Ascending aorta (tissue), 2 donors: Measurements from ENCODE around the gene ISYNA1. TPM values are rescaled to one million over a fixed set of nuclear protein-coding genes. Genes with fewer than 3 reads are reported as not detected.

Source experiments
- DNase-seq, 2 donors: peaks; one replicate each; pipeline ENCODE4 v3.0.0-alpha.2; 2019; ENCODE audit warnings: low spot score in 2 of 2
- H3K27ac ChIP-seq, 2 donors: fragments of 200-600 bp; sonication (generic); one replicate each; pipeline ENCODE4 v1.5.1; 2016 to 2017; ENCODE audit warnings: mild to moderate bottlenecking in 1 of 2
- H3K27me3 ChIP-seq: fragments of 200-600 bp; sonication (generic); one replicate; pipeline ENCODE4 v1.5.1; 2017
- H3K36me3 ChIP-seq, 2 donors: fragments of 200-600 bp; sonication (generic); one replicate each; pipeline ENCODE4 v1.5.1; 2016
- H3K4me1 ChIP-seq, 2 donors: fragments of 200-600 bp; sonication (generic); one replicate each; pipeline ENCODE4 v1.5.1; 2016 to 2017; ENCODE audit warnings: mild to moderate bottlenecking in 1 of 2
- H3K4me3 ChIP-seq, 2 donors: fragments of 200-600 bp; sonication (generic); one replicate each; pipeline ENCODE4 v1.5.1; 2016 to 2017; ENCODE audit warnings: mild to moderate bottlenecking in 1 of 2
- H3K9me3 ChIP-seq, 2 donors: fragments of 200-600 bp; sonication (generic); one replicate each; pipeline ENCODE4 v1.5.1; 2016
- intact Hi-C: fragments of 100-400 bp; cut with DNase I; formaldehyde crosslinking; loops from one replicate; pipeline ENCODE4 v1.15.1; 2023
- total RNA-seq: library from RNA; depleted of rRNA; stranded (reverse); fragments of >200 nt; gene quantifications from one replicate; pipeline ENCODE4 v1.1.0, GENCODE V29; 2016
- TF ChIP-seq, protein P1 (sequence below), 3 experiments: fragments of 200-600 bp in 2 of 3; fragments of 450-650 bp in 1 of 3; sonication (generic) in 2 of 3; IDR thresholded peaks; one replicate each; pipeline ENCODE4 v1.5.1; 2016 to 2019; ENCODE audit warnings: antibody characterized with exemption in 3 of 3, mild to moderate bottlenecking in 1 of 3, moderate library complexity in 1 of 3

ISYNA1 gene
- total RNA-seq, 1 donor from 2014 or later, result 93.1 TPM

DNA sequence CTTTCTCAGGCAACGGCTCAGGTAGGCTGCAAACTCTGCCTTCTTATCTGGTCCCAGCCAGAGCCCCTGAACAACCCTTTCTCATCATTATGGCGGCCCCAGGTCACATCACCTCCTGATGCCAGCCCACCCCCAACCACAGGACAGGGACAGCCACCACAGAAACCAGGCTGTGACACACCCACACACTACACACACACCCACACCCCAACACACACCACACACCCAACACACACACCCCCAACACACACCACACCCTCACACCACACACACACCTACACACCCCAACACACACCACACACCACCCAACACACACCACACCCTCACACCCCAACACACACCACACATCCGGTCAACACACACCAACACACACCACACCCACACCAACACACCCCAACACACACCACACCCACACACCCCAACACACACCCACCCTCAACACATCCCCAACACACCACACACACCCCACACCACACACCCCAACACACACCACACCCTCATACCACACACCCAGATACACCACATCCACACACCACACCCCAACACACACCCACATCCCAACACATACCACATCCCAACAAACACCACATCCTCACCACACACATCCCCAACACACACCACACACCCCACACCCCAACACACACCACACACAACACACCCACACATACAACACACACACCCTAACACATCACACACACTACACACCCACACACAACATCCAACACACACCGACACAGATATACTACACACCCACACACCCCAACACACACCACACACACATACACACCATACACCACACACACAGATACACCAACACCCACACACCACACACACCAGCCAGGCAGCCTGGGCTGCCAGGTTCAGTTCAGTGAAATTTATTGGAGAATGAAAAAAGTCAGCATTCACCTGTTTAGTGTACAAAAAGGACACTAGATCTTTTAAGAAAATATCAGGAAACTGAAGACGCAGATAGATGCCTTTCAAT lies 4.2 kb upstream of the ISYNA1 start:
- Histone ChIP-seq H3K27me3 (no peaks in the 10 kb centered on the region), H3K4me1 (peaks cover 7 to 21% of the 10 kb centered on the region in 2 donors), H3K4me3 (no peak overlapping the region), H3K9me3 (no peaks in the 10 kb centered on the region), H3K36me3 (peaks cover 34 to 43% of the 10 kb centered on the region in 2 donors), H3K27ac (no peak overlapping the region)
- intact Hi-C loops, result no loop called here
- DNase-seq, result no peak
- TF ChIP-seq, protein P1, sequence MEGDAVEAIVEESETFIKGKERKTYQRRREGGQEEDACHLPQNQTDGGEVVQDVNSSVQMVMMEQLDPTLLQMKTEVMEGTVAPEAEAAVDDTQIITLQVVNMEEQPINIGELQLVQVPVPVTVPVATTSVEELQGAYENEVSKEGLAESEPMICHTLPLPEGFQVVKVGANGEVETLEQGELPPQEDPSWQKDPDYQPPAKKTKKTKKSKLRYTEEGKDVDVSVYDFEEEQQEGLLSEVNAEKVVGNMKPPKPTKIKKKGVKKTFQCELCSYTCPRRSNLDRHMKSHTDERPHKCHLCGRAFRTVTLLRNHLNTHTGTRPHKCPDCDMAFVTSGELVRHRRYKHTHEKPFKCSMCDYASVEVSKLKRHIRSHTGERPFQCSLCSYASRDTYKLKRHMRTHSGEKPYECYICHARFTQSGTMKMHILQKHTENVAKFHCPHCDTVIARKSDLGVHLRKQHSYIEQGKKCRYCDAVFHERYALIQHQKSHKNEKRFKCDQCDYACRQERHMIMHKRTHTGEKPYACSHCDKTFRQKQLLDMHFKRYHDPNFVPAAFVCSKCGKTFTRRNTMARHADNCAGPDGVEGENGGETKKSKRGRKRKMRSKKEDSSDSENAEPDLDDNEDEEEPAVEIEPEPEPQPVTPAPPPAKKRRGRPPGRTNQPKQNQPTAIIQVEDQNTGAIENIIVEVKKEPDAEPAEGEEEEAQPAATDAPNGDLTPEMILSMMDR (IDR thresholded peaks at IDR 0.05), result no peak

DNA sequence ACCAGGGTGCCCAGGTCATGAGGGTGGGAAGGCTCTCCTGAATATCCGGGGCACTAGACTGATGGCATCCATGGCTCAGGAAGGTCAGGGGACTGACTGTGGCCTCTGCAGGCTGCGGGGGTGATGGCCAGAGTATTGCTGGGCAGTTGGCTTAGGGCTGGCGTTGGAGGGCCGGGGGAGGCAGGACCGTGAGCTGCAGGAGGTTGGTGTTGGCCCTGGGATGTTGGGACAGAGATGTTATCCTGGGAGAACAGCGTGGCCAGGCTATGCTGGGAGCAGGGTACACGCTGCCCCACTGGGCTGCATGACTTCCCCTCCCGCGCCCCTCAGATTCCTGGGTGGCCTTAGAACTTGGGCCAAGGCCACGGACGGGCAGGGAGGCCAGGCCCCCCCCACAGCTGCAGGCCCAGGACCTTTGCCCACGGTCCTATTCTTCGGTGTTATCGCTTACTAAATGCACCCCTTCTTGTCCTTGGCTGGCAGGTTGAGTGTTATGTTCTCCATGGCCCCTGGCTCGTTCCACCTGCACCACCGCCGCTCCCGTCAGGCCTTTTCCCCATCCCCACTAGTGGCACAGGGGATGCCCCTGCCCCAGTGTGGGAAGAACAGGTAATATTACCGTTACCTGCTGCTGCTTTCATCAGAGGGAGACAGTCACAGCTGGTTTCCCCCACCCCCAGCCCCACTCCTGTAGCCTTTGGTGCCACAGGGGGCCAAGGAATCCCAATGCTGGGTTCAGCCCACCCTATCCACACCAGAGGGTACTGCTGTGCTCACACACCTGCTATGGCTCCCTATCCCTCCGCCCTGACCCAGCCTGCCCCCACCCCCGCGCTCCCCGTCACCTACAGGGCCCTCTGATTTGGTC lies 3.2 kb upstream of the ISYNA1 start:
- Histone ChIP-seq H3K4me1 (peaks cover 12 to 27% of the 10 kb centered on the region in 2 donors), H3K4me3 (no peak overlapping the region), H3K27me3 (no peaks in the 10 kb centered on the region), H3K9me3 (no peaks in the 10 kb centered on the region), H3K36me3 (peaks cover 25 to 34% of the 10 kb centered on the region in 2 donors), H3K27ac (peak overlapping the region in 1 of 2 donors; percentile 9)
- no peak for DNase-seq
- intact Hi-C loops, result no loop called here
- TF ChIP-seq, protein P1 (IDR thresholded peaks at IDR 0.05), result no peak

DNA sequence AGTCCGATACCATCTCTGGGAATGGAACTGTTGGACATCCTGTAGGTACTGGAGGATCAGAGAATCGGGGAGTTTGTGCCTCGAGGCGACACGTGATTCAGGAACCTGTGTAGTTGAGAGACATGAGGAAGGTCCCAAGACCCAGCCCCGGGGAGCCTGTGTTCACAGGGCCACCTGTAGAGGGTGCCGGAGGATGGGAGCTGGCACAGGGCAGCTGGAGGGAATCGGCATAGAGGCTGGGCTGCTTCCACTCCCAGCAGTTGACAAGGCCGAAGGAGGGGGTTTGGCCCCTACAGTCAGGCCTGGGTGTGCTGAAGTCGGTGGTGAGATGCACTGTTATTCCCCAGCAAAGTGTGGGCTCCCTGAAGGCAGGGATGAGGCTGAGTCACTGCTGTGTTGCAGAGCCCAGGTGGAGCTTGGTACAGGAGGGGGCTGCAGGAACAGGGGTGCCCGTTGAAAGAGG lies 2.5 kb upstream of the ISYNA1 start:
- Histone ChIP-seq H3K4me3 (no peak overlapping the region), H3K27ac (peak overlapping the region in 1 of 2 donors; percentile 9), H3K27me3 (no peaks in the 10 kb centered on the region), H3K36me3 (peaks cover 20 to 34% of the 10 kb centered on the region in 2 donors), H3K9me3 (no peaks in the 10 kb centered on the region), H3K4me1 (peaks cover 12 to 27% of the 10 kb centered on the region in 2 donors)
- TF ChIP-seq, protein P1 (IDR thresholded peaks at IDR 0.05), result no peak
- no peak for DNase-seq
- intact Hi-C loops, result no loop called here

DNA sequence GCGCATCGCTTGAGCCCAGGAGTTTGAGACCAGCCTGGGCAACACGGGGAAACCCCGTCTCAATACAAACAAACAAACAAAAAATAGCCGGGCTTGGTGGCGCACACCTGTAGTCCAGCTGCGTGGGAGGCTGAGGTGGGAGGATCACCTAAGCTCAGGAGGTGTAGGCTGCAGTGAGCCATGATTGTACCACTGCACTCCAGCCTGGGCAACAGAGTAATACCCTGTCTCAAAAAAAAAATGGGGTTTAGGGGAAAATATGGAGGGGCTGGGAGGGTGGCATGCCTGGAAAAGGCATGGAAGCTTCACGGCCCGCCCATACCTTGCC lies 1.9 kb upstream of the ISYNA1 start:
- TF ChIP-seq, protein P1 (IDR thresholded peaks at IDR 0.05), result no peak
- H3K27ac ChIP-seq, result peak overlapping the region in 1 of 2 donors; percentile 86

DNA sequence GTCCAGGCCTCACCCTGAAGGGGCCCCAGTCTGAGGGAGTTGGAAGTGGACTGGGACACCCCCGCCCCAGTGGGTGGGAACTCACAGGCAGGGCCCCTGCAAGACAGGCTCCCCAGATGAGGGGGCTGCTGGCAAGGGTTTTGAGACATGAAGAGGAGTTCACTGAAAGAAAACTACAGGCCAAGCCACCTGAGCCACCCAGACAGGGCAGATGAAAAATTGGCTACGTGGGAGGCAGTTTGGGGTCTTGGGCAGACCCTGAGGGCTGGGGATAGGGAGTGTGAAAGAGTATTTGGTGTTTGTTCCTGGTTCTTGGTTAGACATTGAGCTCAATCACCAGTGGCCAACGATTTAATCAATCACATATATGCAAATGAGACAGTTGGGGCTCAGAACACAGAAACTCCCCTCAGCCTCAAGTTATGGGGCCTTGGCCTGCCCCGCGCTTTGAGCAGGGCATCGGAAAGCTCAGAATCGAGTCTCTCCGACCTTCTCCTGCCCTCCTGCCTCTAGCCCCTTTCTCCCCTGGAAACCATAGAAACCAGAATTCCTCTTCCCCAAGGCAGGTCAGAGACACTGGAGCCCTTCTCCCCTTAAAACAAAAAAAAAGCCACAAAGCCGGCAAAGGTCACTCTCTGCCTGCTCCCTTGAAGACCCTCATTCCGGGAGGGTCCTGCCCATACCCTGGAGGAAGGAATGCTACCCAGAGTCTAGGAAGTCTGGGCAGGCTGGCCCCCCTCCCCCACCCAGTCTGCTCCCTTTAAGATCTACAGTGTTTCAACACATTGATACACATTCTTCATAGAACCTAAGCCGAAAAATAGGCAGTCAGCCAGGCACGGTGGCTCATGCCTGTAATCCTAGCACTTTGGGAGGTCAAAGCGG lies 1.3 kb upstream of the ISYNA1 start:
- intact Hi-C loops, result no loop called here
- H3K4me3 ChIP-seq, result peak overlapping the region in 1 of 2 donors; percentile 73
- DNase-seq, result no peak
- TF ChIP-seq, protein P1 (IDR thresholded peaks at IDR 0.05), result no peak
- peaks cover 12 to 27% of the 10 kb centered on the region in 2 donors for H3K4me1 ChIP-seq
- H3K27me3 ChIP-seq, result no peaks in the 10 kb centered on the region
- no peaks in the 10 kb centered on the region for H3K9me3 ChIP-seq
- H3K36me3 ChIP-seq, result peaks cover 9 to 28% of the 10 kb centered on the region in 2 donors
- H3K27ac ChIP-seq, result peak overlapping the region; percentile 84 to 86

More for the DNA sequence above, 1.9 kb upstream of the ISYNA1 start:
- no peaks in the 10 kb centered on the region for H3K27me3 ChIP-seq
- H3K9me3 ChIP-seq, result no peaks in the 10 kb centered on the region
- no peak overlapping the region for H3K4me3 ChIP-seq
- peaks cover 12 to 27% of the 10 kb centered on the region in 2 donors for H3K4me1 ChIP-seq
- H3K36me3 ChIP-seq, result peaks cover 15 to 30% of the 10 kb centered on the region in 2 donors
- DNase-seq, result no peak
- intact Hi-C loops, result no loop called here
